ENCODE measurements around the gene ACSF2.

DNA sequence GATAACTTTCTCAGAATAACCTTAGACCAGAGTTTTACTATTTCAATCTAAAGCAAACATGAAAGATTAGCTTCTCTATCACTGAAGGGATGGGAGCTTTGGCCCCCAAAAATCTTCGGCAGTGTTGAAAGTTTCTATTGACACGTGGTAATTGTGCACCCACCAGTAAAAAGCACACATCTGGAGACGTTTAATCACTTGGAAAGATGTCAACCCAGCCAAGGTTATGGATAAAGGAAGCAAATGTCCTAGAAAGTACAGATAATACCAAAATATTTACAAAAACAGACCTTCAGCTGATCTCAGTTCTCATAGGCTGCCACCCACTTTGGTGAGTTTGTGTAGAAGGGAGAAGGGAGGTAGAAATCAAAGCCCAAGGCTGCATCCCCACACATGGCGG, 87.5 kb downstream of the ACSF2 start:
- TF ChIP-seq FOXM1 (IDR thresholded peaks at IDR 0.05; ENCODE audit: low read depth), result no peak
- no peak for TF ChIP-seq SIN3A (IDR thresholded peaks at IDR 0.05; ENCODE audit: borderline replicate concordance, low read depth, low read length)
- TF ChIP-seq POLR2AphosphoS5 (IDR thresholded peaks at IDR 0.05; ENCODE audit: low read depth, low read length), result no peak
- TF ChIP-seq TAF1 (IDR thresholded peaks at IDR 0.05; ENCODE audit: borderline replicate concordance, low read depth, low read length), result no peak
- TF ChIP-seq, protein P1, sequence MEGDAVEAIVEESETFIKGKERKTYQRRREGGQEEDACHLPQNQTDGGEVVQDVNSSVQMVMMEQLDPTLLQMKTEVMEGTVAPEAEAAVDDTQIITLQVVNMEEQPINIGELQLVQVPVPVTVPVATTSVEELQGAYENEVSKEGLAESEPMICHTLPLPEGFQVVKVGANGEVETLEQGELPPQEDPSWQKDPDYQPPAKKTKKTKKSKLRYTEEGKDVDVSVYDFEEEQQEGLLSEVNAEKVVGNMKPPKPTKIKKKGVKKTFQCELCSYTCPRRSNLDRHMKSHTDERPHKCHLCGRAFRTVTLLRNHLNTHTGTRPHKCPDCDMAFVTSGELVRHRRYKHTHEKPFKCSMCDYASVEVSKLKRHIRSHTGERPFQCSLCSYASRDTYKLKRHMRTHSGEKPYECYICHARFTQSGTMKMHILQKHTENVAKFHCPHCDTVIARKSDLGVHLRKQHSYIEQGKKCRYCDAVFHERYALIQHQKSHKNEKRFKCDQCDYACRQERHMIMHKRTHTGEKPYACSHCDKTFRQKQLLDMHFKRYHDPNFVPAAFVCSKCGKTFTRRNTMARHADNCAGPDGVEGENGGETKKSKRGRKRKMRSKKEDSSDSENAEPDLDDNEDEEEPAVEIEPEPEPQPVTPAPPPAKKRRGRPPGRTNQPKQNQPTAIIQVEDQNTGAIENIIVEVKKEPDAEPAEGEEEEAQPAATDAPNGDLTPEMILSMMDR (IDR thresholded peaks at IDR 0.05), result no peak
- no peak for TF ChIP-seq RFX5 (IDR thresholded peaks at IDR 0.05; ENCODE audit: low read length)
- TF ChIP-seq JUND (IDR thresholded peaks at IDR 0.05), result no peak
- TF ChIP-seq GABPA (IDR thresholded peaks at IDR 0.05; ENCODE audit: low read depth), result no peak
- TF ChIP-seq NFIC (IDR thresholded peaks at IDR 0.05; ENCODE audit: borderline replicate concordance), result no peak

Data from SK-N-SH (cell line).